H1 (cell line): ENCODE data around the gene KIF1B. TPM values are rescaled to one million over a fixed set of nuclear protein-coding genes. Genes with fewer than 3 reads are reported as not detected.

Experiments used
- CTCF ChIA-PET: fragments of 300-600 bp; sonication (Branson Sonifier 250); formaldehyde crosslinking; loops from one replicate; lab custom pipeline; 2021; ENCODE audit not compliant: partially characterized antibody; lab: Charles Lee
- POLR2A ChIA-PET: fragments of 300-600 bp; sonication (Branson Sonifier 250); formaldehyde crosslinking; loops from one replicate; lab custom pipeline; 2021; ENCODE audit warnings: inconsistent platforms; ENCODE audit not compliant: partially characterized antibody; lab: Charles Lee
- DNase-seq, 2 experiments: peaks; one replicate each; pipeline versions ENCODE4 v3.0.0 to v3.0.0-alpha.2; 2010 to 2022; ENCODE audit warnings: low spot score in 2 of 2, low read depth in 1 of 2, mixed read lengths in 1 of 2
- FAIRE-seq: peaks from 2 replicates; lab custom pipeline; 2011; peaks lifted over from hg19 to GRCh38; lab: Jason Lieb, UNC
- H2AFZ ChIP-seq: 2 replicates; pipeline ENCODE4 v1.8.1; 2012; ENCODE audit warnings: low read length, inconsistent platforms
- H2AK5ac ChIP-seq: 2 replicates; pipeline ENCODE4 v1.6.1; 2013; ENCODE audit warnings: low read depth, low read length
- H2BK120ac ChIP-seq: replicated peaks from 2 replicates; pipeline ENCODE3; 2013; ENCODE audit warnings: low read depth, low read length, inconsistent platforms
- H2BK12ac ChIP-seq: 2 replicates; pipeline ENCODE4 v1.6.1; 2013; ENCODE audit warnings: low read depth, low read length
- H2BK15ac ChIP-seq: 2 replicates; pipeline ENCODE4 v1.6.1; 2013; ENCODE audit warnings: low read length
- H2BK20ac ChIP-seq: 2 replicates; pipeline ENCODE4 v1.6.1; 2013; ENCODE audit warnings: low read length
- H2BK5ac ChIP-seq: 2 replicates; pipeline ENCODE4 v1.6.1; 2013; ENCODE audit warnings: low read depth, low read length
- H3K14ac ChIP-seq: 2 replicates; pipeline ENCODE4 v1.6.1; 2013; ENCODE audit warnings: inconsistent platforms; ENCODE audit not compliant: insufficient read length
- H3K18ac ChIP-seq: 2 replicates; pipeline ENCODE4 v1.6.1; 2013; ENCODE audit warnings: low read length; ENCODE audit errors: extremely low read depth
- H3K23ac ChIP-seq: 2 replicates; pipeline ENCODE4 v1.6.1; 2013; ENCODE audit warnings: inconsistent platforms; ENCODE audit not compliant: insufficient read length
- H3K23me2 ChIP-seq: 2 replicates; pipeline ENCODE4 v1.6.1; 2013; ENCODE audit warnings: low read depth, low read length
- H3K27ac ChIP-seq: 2 replicates; pipeline ENCODE4 v1.6.1; 2011; ENCODE audit warnings: low read depth, low read length, inconsistent platforms
- H3K27me3 ChIP-seq, 4 experiments: replicated peaks in 1 of 4; 1 replicate in 1 of 4; 2 replicates in 3 of 4; pipeline versions ENCODE4 v1.6.1 to v1.8.1; 2011 to 2013; ENCODE audit warnings: low read length in 3 of 4, mild to moderate bottlenecking in 3 of 4, inconsistent platforms in 2 of 4, mixed read lengths in 2 of 4, moderate library complexity in 1 of 4; ENCODE audit not compliant: control insufficient read depth in 3 of 4, insufficient read depth in 3 of 4; ENCODE audit errors: extremely low read depth in 1 of 4
- H3K36me3 ChIP-seq, 4 experiments: 2 replicates each; pipeline versions ENCODE4 v1.6.1 to v1.8.1; 2011 to 2013; ENCODE audit warnings: mild to moderate bottlenecking in 4 of 4, low read length in 3 of 4, moderate library complexity in 2 of 4, control low read depth in 1 of 4, inconsistent platforms in 1 of 4; ENCODE audit not compliant: insufficient read depth in 4 of 4, control insufficient read depth in 2 of 4
- H3K4ac ChIP-seq: replicated peaks from 2 replicates; pipeline ENCODE3; 2013; ENCODE audit warnings: low read length, low read depth, mixed read lengths, inconsistent platforms; ENCODE audit not compliant: insufficient read length
- H3K4me1 ChIP-seq, 4 experiments: replicated peaks in 1 of 4; 1 replicate in 1 of 4; 2 replicates in 3 of 4; pipeline versions ENCODE4 v1.6.1 to v1.8.1; 2011 to 2013; ENCODE audit warnings: low read length in 3 of 4, inconsistent platforms in 2 of 4, mixed read lengths in 1 of 4; ENCODE audit not compliant: insufficient read depth in 4 of 4, control insufficient read depth in 3 of 4
- H3K4me2 ChIP-seq, 2 experiments: 2 replicates each; pipeline versions ENCODE4 v1.6.1 to v1.8.1; 2011 to 2013; ENCODE audit warnings: low read depth in 2 of 2, low read length in 2 of 2, control low read depth in 1 of 2, inconsistent platforms in 1 of 2, mild to moderate bottlenecking in 1 of 2; ENCODE audit not compliant: insufficient read depth in 1 of 2
- H3K4me3 ChIP-seq, 4 experiments: fragments of 200-600, 300-600 bp in 1 of 4; sonication (generic), shearing (Covaris generic), sonication (Bioruptor Twin) in 1 of 4; 2 replicates each; pipeline versions ENCODE4 v1.5.1 to v1.8.1; 2011 to 2016; ENCODE audit warnings: low read length in 4 of 4, low read depth in 3 of 4, control low read depth in 2 of 4, inconsistent platforms in 2 of 4, mild to moderate bottlenecking in 2 of 4, mixed read lengths in 1 of 4, moderate library complexity in 1 of 4; ENCODE audit not compliant: insufficient read depth in 2 of 4; ENCODE audit errors: extremely low read depth in 1 of 4
- H3K56ac ChIP-seq: replicated peaks from 2 replicates; pipeline ENCODE3; 2013; ENCODE audit warnings: low read depth, mild to moderate bottlenecking, mixed read lengths, low read length, inconsistent platforms; ENCODE audit not compliant: insufficient read length
- H3K79me1 ChIP-seq: 2 replicates; pipeline ENCODE4 v1.6.1; 2013; ENCODE audit warnings: low read depth, low read length, control low read depth
- H3K79me2 ChIP-seq, 2 experiments: 2 replicates each; pipeline versions ENCODE4 v1.6.1 to v1.8.1; 2012 to 2013; ENCODE audit warnings: low read length in 2 of 2, mild to moderate bottlenecking in 2 of 2, inconsistent platforms in 1 of 2; ENCODE audit not compliant: insufficient read depth in 2 of 2, control insufficient read depth in 1 of 2
- H3K9ac ChIP-seq, 4 experiments: replicated peaks in 1 of 4; 1 replicate in 1 of 4; 2 replicates in 3 of 4; pipeline versions ENCODE4 v1.6.1 to v1.8.1; 2011 to 2013; ENCODE audit warnings: low read depth in 3 of 4, low read length in 3 of 4, control low read depth in 2 of 4, mild to moderate bottlenecking in 2 of 4, moderate library complexity in 2 of 4, inconsistent platforms in 1 of 4; ENCODE audit errors: extremely low read depth in 1 of 4
- H3K9me3 ChIP-seq, 2 experiments: 2 replicates each; pipeline versions ENCODE4 v1.6.1 to v1.8.1; 2012 to 2013; ENCODE audit warnings: mild to moderate bottlenecking in 2 of 2, moderate library complexity in 2 of 2, control low read depth in 1 of 2, inconsistent platforms in 1 of 2, low read depth in 1 of 2, low read length in 1 of 2, mixed read lengths in 1 of 2; ENCODE audit not compliant: insufficient read depth in 2 of 2
- H4K20me1 ChIP-seq, 2 experiments: replicated peaks in 1 of 2; 2 replicates each; pipeline versions ENCODE3 to v1.8.1; 2011 to 2013; ENCODE audit warnings: inconsistent platforms in 2 of 2, low read length in 2 of 2, mild to moderate bottlenecking in 1 of 2; ENCODE audit not compliant: insufficient read depth in 2 of 2, control insufficient read depth in 1 of 2
- H4K5ac ChIP-seq: 2 replicates; pipeline ENCODE4 v1.6.1; 2013; ENCODE audit warnings: low read length, low read depth, mixed read lengths, inconsistent platforms; ENCODE audit not compliant: insufficient read length
- H4K8ac ChIP-seq: 2 replicates; pipeline ENCODE4 v1.8.0; 2013; ENCODE audit warnings: mild to moderate bottlenecking, moderate library complexity, low read length, inconsistent platforms; ENCODE audit not compliant: insufficient read depth; ENCODE audit errors: extremely low read depth
- H4K91ac ChIP-seq: replicated peaks from 2 replicates; pipeline ENCODE3; 2013; ENCODE audit warnings: low read length, mixed read lengths, inconsistent platforms; ENCODE audit not compliant: insufficient read length
- EP300 ChIP-seq, 2 experiments: IDR thresholded peaks; 1 replicate in 1 of 2; 2 replicates in 1 of 2; pipeline ENCODE4 v1.6.1; 2011 to 2012; ENCODE audit warnings: low read depth in 2 of 2, low read length in 2 of 2, mild to moderate bottlenecking in 2 of 2, borderline replicate concordance in 1 of 2, inconsistent platforms in 1 of 2, moderate library complexity in 1 of 2
- KDM1A ChIP-seq: fragments of 200-600, 300-600 bp; sonication (generic); IDR thresholded peaks from 2 replicates; pipeline ENCODE4 v1.7.1; 2016; ENCODE audit warnings: mild to moderate bottlenecking, low read length, borderline replicate concordance
- MAX ChIP-seq: IDR thresholded peaks from 2 replicates; pipeline ENCODE4 v1.6.1; 2012; ENCODE audit warnings: inconsistent platforms
- RNF2 ChIP-seq: fragments of 200-900, 300-1000 bp; sonication (generic); IDR thresholded peaks from 2 replicates; pipeline ENCODE4 v1.7.1; 2016; ENCODE audit warnings: borderline replicate concordance, low read depth, mild to moderate bottlenecking, antibody characterized with exemption, low read length; ENCODE audit not compliant: poor library complexity, severe bottlenecking; ENCODE audit errors: missing control alignments
- SAP30 ChIP-seq: fragments of 300-600 bp; sonication (generic); IDR thresholded peaks from 2 replicates; pipeline ENCODE4 v1.7.1; 2012; ENCODE audit warnings: low read length, moderate library complexity, mild to moderate bottlenecking, inconsistent platforms; ENCODE audit not compliant: insufficient read depth, insufficient replicate concordance
- SIX5 ChIP-seq: IDR thresholded peaks from 2 replicates; pipeline ENCODE4 v1.6.1; 2011; ENCODE audit warnings: mild to moderate bottlenecking, low read depth, low read length
- SP1 ChIP-seq: IDR thresholded peaks from 2 replicates; pipeline ENCODE4 v1.6.1; 2011; ENCODE audit warnings: low read depth, low read length
- TAF1 ChIP-seq: IDR thresholded peaks from 2 replicates; pipeline ENCODE4 v1.6.1; 2011; ENCODE audit warnings: mild to moderate bottlenecking, low read depth, low read length
- YY1 ChIP-seq: IDR thresholded peaks from 2 replicates; pipeline ENCODE4 v1.6.1; 2011; ENCODE audit warnings: low read depth, mild to moderate bottlenecking, low read length
- WGBS, 2 experiments: shearing (Covaris generic) in 1 of 2; methylation state at CpG; one replicate each; pipeline versions ENCODE4 v1.1.6 to v1.1.7; 2013 to 2015; ENCODE audit warnings: low lambda C conversion rate in 2 of 2, mixed read lengths in 2 of 2, inconsistent platforms in 1 of 2, low coverage in 1 of 2, missing lambda C conversion rate in 1 of 2; ENCODE audit not compliant: insufficient replicate concordance in 2 of 2, insufficient coverage in 1 of 2, insufficient read length in 1 of 2; ENCODE audit errors: extremely low coverage in 1 of 2, missing lambda C conversion rate in 1 of 2; 5-methylcytosine and 5-hydroxymethylcytosine counted together
- polyA plus RNA-seq, 7 experiments: library from polyadenylated mRNA; depleted of rRNA in 3 of 7; stranded (reverse) in 5 of 7; unstranded in 2 of 7; fragments of >200 nt in 5 of 7; fragments of 200-250 nt in 2 of 7; gene quantifications; 1 replicate in 5 of 7; 2 replicates in 1 of 7; 4 replicates in 1 of 7; pipeline versions ENCODE4 v1.2.1 to v1.2.3, GENCODE V29; 2011 to 2013; ENCODE audit warnings: missing spikeins in 2 of 7, mixed read lengths in 2 of 7
- total RNA-seq: library from RNA; stranded (reverse); fragmentation: NEBNext Ultra II Directional; extraction: Animal tissue kit (Norgen Biotek cat#: 25700); gene quantifications from 2 replicates; pipeline ENCODE4 v1.2.1, GENCODE V29; 2021
- TF ChIP-seq, protein P1 (sequence below), 3 experiments: IDR thresholded peaks; 1 replicate in 2 of 3; 2 replicates in 1 of 3; pipeline versions ENCODE4 v1.5.1 to v1.6.1; 2011; ENCODE audit warnings: low read length in 3 of 3, mild to moderate bottlenecking in 3 of 3, inconsistent platforms in 2 of 3, low read depth in 1 of 3, moderate library complexity in 1 of 3; ENCODE audit not compliant: insufficient read depth in 1 of 3; ENCODE audit errors: control extremely low read depth in 1 of 3

KIF1B gene
- total and polyA plus RNA-seq, 2 of the 8 experiments (the other 6 are each of a cell fraction or from before 2014, with no cell fraction given) = 39.1 to 74.2 TPM

- H2BK120ac ChIP-seq = no peak overlapping the region
- no peak for FAIRE-seq
- H4K5ac ChIP-seq = no peak overlapping the region
- ChIA-PET POLR2A (interaction anchor here (0.9 kb wide), 1 partner anchor 11 kb away, joined by 3 read pairs; no protein-coding TSS in a partner anchor), CTCF (interaction anchor here (0.5 to 2.7 kb wide), 2 partner anchors 9 to 32 kb away, joined by 3 to 14 read pairs; partner anchors contain the start of gene KIF1B)
- no peak overlapping the region for H3K56ac ChIP-seq
- no peak overlapping the region for H2BK20ac ChIP-seq
- H3K27ac ChIP-seq = no peak overlapping the region
- H3K27me3 ChIP-seq = no peaks in the 10 kb centered on the region
- no peak overlapping the region for H3K18ac ChIP-seq
- WGBS, 2 experiments = 92% methylated on average over 4 of the region's 4 CpGs; no CpG with 5 or more reads in 1 of the 2 experiments
- no peaks in the 10 kb centered on the region for H3K79me1 ChIP-seq
- no peak overlapping the region for H4K91ac ChIP-seq
- H4K20me1 ChIP-seq = no peaks in the 10 kb centered on the region
- H2AK5ac ChIP-seq = no peak overlapping the region
- H2AFZ ChIP-seq = no peak overlapping the region
- H3K23me2 ChIP-seq = no peaks in the 10 kb centered on the region
- no peak overlapping the region for H3K23ac ChIP-seq
- no peak overlapping the region for H3K14ac ChIP-seq
- H3K9me3 ChIP-seq = no peaks in the 10 kb centered on the region
- H2BK5ac ChIP-seq = no peak overlapping the region
- H3K4me1 ChIP-seq = no peaks in the 10 kb centered on the region
- no peak overlapping the region for H2BK15ac ChIP-seq
- no peak overlapping the region for H3K4ac ChIP-seq
- no peak overlapping the region for H3K4me3 ChIP-seq
- H3K9ac ChIP-seq = no peak overlapping the region
- H3K36me3 ChIP-seq = no peaks in the 10 kb centered on the region
- no peak overlapping the region for H3K4me2 ChIP-seq
- no peak overlapping the region for H4K8ac ChIP-seq
- no peak overlapping the region for H2BK12ac ChIP-seq
- no peak for DNase-seq
- H3K79me2 ChIP-seq = no peaks in the 10 kb centered on the region
- TF ChIP-seq KDM1A (no peak), EP300 (IDR thresholded peaks at IDR 0.05; ENCODE audit: borderline replicate concordance in 1 of 2, low read depth in 2 of 2, low read length in 2 of 2) (no peak), MAX (no peak), SP1 (no peak), RNF2 (no peak), SIX5 (no peak), YY1 (no peak), TAF1 (no peak), SAP30 (no peak)
- TF ChIP-seq, protein P1, sequence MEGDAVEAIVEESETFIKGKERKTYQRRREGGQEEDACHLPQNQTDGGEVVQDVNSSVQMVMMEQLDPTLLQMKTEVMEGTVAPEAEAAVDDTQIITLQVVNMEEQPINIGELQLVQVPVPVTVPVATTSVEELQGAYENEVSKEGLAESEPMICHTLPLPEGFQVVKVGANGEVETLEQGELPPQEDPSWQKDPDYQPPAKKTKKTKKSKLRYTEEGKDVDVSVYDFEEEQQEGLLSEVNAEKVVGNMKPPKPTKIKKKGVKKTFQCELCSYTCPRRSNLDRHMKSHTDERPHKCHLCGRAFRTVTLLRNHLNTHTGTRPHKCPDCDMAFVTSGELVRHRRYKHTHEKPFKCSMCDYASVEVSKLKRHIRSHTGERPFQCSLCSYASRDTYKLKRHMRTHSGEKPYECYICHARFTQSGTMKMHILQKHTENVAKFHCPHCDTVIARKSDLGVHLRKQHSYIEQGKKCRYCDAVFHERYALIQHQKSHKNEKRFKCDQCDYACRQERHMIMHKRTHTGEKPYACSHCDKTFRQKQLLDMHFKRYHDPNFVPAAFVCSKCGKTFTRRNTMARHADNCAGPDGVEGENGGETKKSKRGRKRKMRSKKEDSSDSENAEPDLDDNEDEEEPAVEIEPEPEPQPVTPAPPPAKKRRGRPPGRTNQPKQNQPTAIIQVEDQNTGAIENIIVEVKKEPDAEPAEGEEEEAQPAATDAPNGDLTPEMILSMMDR (IDR thresholded peaks at IDR 0.05; ENCODE audit: control extremely low read depth in 1 of 3, insufficient read depth in 1 of 3, low read depth in 1 of 3, low read length in 3 of 3) = no peak
Measured at GRCh38 chr1:10200620-10201019, 9.8 kb upstream of the KIF1B start.
